Activated naive CD4-positive, alpha-beta T cell treated with anti-CD3 and anti-CD28 coated beads, Interleukin-2, amount 50 U/mL, for 24 hours (primary cell): ENCODE measurements around the gene KNG1.
"Not testable (repeated sequence)": the region's sequence is repeated elsewhere in the genome, so short reads cannot be mapped to it uniquely, and the experiment has no call there.

Source experiments
- H3K27ac Mint-ChIP-seq: one replicate; pipeline ENCODE4 v1.8.0; 2021; ENCODE audit warnings: mild to moderate bottlenecking, mixed read lengths
- H3K27me3 Mint-ChIP-seq: one replicate; pipeline ENCODE4 v1.8.0; 2021; ENCODE audit warnings: mixed read lengths
- H3K36me3 Mint-ChIP-seq: one replicate; pipeline ENCODE4 v1.8.0; 2021; ENCODE audit warnings: mixed read lengths
- H3K4me1 Mint-ChIP-seq: one replicate; pipeline ENCODE4 v1.8.0; 2021; ENCODE audit warnings: mixed read lengths
- H3K4me3 Mint-ChIP-seq: one replicate; pipeline ENCODE4 v1.8.0; 2021; ENCODE audit warnings: mild to moderate bottlenecking, mixed read lengths
- H3K9me3 Mint-ChIP-seq: one replicate; pipeline ENCODE4 v1.8.0; 2021; ENCODE audit warnings: mixed read lengths

The KNG1 gene

GRCh38 chr3:186696522-186696921 lies 20.6 kb upstream of the KNG1 start:
- H3K4me1 Mint-ChIP-seq: no peaks in the 10 kb centered on the region
- H3K36me3 Mint-ChIP-seq: no peaks in the 10 kb centered on the region
- peaks cover 6% of the 10 kb centered on the region for H3K27me3 Mint-ChIP-seq
- H3K27ac Mint-ChIP-seq: no peak overlapping the region
- H3K9me3 Mint-ChIP-seq: no peaks in the 10 kb centered on the region
- H3K4me3 Mint-ChIP-seq: no peak overlapping the region

GRCh38 chr3:186697510-186697909 lies 19.6 kb upstream of the KNG1 start:
- Mint-ChIP-seq H3K36me3 (no peaks in the 10 kb centered on the region), H3K4me1 (no peaks in the 10 kb centered on the region), H3K27ac (no peak overlapping the region), H3K27me3 (peaks cover 3% of the 10 kb centered on the region), H3K4me3 (no peak overlapping the region), H3K9me3 (no peaks in the 10 kb centered on the region)

- no peaks in the 10 kb centered on the region for H3K36me3 Mint-ChIP-seq
- H3K9me3 Mint-ChIP-seq: no peaks in the 10 kb centered on the region
- no peak overlapping the region for H3K4me3 Mint-ChIP-seq
- H3K27ac Mint-ChIP-seq: peak overlapping the region; percentile 6
- no peaks in the 10 kb centered on the region for H3K4me1 Mint-ChIP-seq
- H3K27me3 Mint-ChIP-seq: peaks cover 7% of the 10 kb centered on the region
These were observed 16.9 kb upstream of the KNG1 start for GRCh38 chr3:186700267-186700666.

DNA sequence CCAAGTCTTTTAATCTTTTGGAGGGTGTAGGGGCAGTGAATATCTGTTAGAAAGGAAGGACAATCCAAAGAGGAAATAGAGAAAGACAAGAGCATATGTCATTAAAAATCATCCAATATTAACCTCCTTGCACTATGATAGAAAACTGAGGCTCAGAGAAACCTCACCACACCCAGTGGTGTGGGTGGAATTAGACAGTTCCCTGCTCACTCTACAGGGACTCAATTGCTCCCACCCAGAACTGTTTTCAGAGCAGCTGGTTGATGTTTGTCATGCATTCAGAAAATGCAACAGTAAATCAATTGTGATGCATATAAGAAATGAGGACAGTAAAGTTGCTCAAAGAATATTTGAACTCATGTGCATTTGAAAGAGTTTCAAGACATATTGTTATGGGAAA lies 14.7 kb upstream of the KNG1 start:
- not testable (repeated sequence) for H3K36me3 Mint-ChIP-seq, H3K4me1 Mint-ChIP-seq, H3K27ac Mint-ChIP-seq, H3K9me3 Mint-ChIP-seq, H3K4me3 Mint-ChIP-seq
- H3K27me3 Mint-ChIP-seq: peaks cover 12% of the 10 kb centered on the region

- H3K27me3 Mint-ChIP-seq: peaks cover 17% of the 10 kb centered on the region
- H3K36me3 Mint-ChIP-seq: no peaks in the 10 kb centered on the region
- H3K4me3 Mint-ChIP-seq: no peak overlapping the region
- H3K27ac Mint-ChIP-seq: no peak overlapping the region
- H3K9me3 Mint-ChIP-seq: no peaks in the 10 kb centered on the region
- H3K4me1 Mint-ChIP-seq: peaks cover 4% of the 10 kb centered on the region
These were observed 11.0 kb upstream of the KNG1 start for GRCh38 chr3:186705882-186706780.

- Mint-ChIP-seq H3K36me3 (no peaks in the 10 kb centered on the region), H3K27ac (no peak overlapping the region), H3K9me3 (no peaks in the 10 kb centered on the region), H3K4me3 (no peak overlapping the region), H3K27me3 (peaks cover 16% of the 10 kb centered on the region), H3K4me1 (peaks cover 4% of the 10 kb centered on the region)
These were observed 8.0 kb upstream of the KNG1 start for GRCh38 chr3:186708983-186709679.

- not testable (repeated sequence) for H3K27ac Mint-ChIP-seq, H3K36me3 Mint-ChIP-seq, H3K4me1 Mint-ChIP-seq, H3K9me3 Mint-ChIP-seq, H3K4me3 Mint-ChIP-seq
- peaks cover 12% of the 10 kb centered on the region for H3K27me3 Mint-ChIP-seq
These were observed 6.5 kb upstream of the KNG1 start for GRCh38 chr3:186710694-186711093.

DNA sequence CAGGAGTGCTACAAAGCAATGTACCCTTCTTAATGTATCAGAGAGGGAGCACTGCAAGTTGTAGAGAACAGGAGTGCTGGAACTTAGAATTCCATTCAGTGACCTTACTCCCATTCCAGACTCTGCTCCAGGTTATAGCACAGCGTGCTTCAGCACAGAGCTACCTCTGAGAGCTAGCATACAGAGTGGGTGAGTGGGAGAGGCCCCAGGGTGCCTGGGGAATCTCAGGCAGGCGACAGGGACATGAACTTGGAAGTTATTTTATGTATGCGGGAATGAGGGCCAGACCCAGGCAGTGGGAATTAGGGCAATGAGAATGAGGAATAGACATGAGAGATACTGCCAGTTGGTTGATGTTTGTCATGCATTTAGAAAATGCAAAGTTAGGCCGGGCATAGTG lies 3.7 kb upstream of the KNG1 start:
- H3K4me3 Mint-ChIP-seq: no peak overlapping the region
- peaks cover 5% of the 10 kb centered on the region for H3K27me3 Mint-ChIP-seq
- H3K4me1 Mint-ChIP-seq: no peaks in the 10 kb centered on the region
- no peaks in the 10 kb centered on the region for H3K9me3 Mint-ChIP-seq
- H3K27ac Mint-ChIP-seq: no peak overlapping the region
- H3K36me3 Mint-ChIP-seq: no peaks in the 10 kb centered on the region

GRCh38 chr3:186719945-186720739 lies 3.0 kb downstream of the KNG1 start:
- no peak overlapping the region for H3K27ac Mint-ChIP-seq
- H3K36me3 Mint-ChIP-seq: no peaks in the 10 kb centered on the region
- H3K27me3 Mint-ChIP-seq: peaks cover 1% of the 10 kb centered on the region

GRCh38 chr3:186722457-186722856 lies 5.3 kb downstream of the KNG1 start:
- H3K36me3 Mint-ChIP-seq: no peaks in the 10 kb centered on the region
- H3K27ac Mint-ChIP-seq: no peak overlapping the region
- H3K27me3 Mint-ChIP-seq: peaks cover 1% of the 10 kb centered on the region
- H3K4me3 Mint-ChIP-seq: no peak overlapping the region
- H3K4me1 Mint-ChIP-seq: no peaks in the 10 kb centered on the region
- no peaks in the 10 kb centered on the region for H3K9me3 Mint-ChIP-seq

More at GRCh38 chr3:186719945-186720739, 3.0 kb downstream of the KNG1 start:
- Mint-ChIP-seq H3K9me3 (no peaks in the 10 kb centered on the region), H3K4me1 (no peaks in the 10 kb centered on the region), H3K4me3 (no peak overlapping the region)

- H3K9me3 Mint-ChIP-seq: no peaks in the 10 kb centered on the region
- H3K36me3 Mint-ChIP-seq: no peaks in the 10 kb centered on the region
- H3K27ac Mint-ChIP-seq: no peak overlapping the region
- no peak overlapping the region for H3K4me3 Mint-ChIP-seq
- H3K27me3 Mint-ChIP-seq: peaks cover 1% of the 10 kb centered on the region
- H3K4me1 Mint-ChIP-seq: no peaks in the 10 kb centered on the region
These were observed 7.8 kb downstream of the KNG1 start for GRCh38 chr3:186724911-186725310.

DNA sequence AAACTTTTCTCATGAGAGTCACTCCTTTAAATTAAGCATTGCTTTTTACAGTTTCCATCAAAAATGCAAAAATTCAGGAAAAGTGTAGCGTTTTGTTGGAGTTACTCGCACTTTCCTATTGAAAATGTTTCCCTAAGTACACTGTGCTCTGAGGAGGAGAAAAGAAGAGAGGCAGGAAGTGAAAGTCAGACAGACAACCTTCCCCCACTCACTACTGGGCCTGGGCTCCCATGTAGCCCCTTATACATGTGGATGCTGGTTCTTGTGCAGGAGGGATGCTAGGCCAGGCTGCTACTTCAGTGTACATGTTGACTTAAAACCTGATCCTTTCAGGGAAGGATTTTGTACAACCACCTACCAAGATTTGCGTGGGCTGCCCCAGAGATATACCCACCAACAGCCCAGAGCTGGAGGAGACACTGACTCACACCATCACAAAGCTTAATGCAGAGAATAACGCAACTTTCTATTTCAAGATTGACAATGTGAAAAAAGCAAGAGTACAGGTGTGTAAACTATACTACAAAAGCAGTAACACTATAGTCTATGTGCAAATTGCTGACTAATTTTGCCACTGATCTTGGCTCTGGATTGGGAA lies 15.1 kb downstream of the KNG1 start:
- no peak overlapping the region for H3K4me3 Mint-ChIP-seq
- H3K4me1 Mint-ChIP-seq: peaks cover 6% of the 10 kb centered on the region
- H3K9me3 Mint-ChIP-seq: no peaks in the 10 kb centered on the region
- H3K36me3 Mint-ChIP-seq: peaks cover 1% of the 10 kb centered on the region
- H3K27me3 Mint-ChIP-seq: no peaks in the 10 kb centered on the region
- H3K27ac Mint-ChIP-seq: no peak overlapping the region

GRCh38 chr3:186742618-186743380 lies 25.6 kb downstream of the KNG1 start:
- Mint-ChIP-seq H3K36me3 (peaks cover 2% of the 10 kb centered on the region), H3K9me3 (no peaks in the 10 kb centered on the region), H3K4me1 (peaks cover 4% of the 10 kb centered on the region), H3K27ac (no peak overlapping the region), H3K27me3 (no peaks in the 10 kb centered on the region), H3K4me3 (no peak overlapping the region)

DNA sequence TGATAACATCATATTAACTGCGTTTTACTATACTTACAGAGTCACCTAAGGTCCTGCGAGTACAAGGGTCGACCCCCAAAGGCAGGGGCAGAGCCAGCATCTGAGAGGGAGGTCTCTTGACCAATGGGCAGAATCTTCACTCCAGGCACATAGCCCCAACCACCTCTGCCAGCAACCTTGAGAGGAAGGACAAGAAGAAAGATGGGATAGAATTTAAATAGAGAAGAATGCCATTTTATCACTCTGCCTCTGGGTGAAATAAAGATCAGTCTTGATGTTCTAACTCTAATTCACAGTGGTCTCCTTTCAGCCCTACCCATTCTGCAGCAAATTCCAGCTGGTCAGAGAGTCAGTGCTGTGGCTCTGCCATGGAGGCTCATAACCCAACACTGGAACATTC lies 26.5 kb downstream of the KNG1 start:
- no peak overlapping the region for H3K4me3 Mint-ChIP-seq
- peaks cover 2% of the 10 kb centered on the region for H3K36me3 Mint-ChIP-seq
- no peaks in the 10 kb centered on the region for H3K27me3 Mint-ChIP-seq
- H3K9me3 Mint-ChIP-seq: no peaks in the 10 kb centered on the region
- H3K27ac Mint-ChIP-seq: no peak overlapping the region
- peaks cover 4% of the 10 kb centered on the region for H3K4me1 Mint-ChIP-seq

GRCh38 chr3:186746008-186746407 lies 28.8 kb downstream of the KNG1 start:
- Mint-ChIP-seq H3K27ac (no peak overlapping the region), H3K36me3 (no peaks in the 10 kb centered on the region), H3K4me1 (peaks cover 4% of the 10 kb centered on the region), H3K9me3 (no peaks in the 10 kb centered on the region), H3K4me3 (no peak overlapping the region), H3K27me3 (no peaks in the 10 kb centered on the region)
